Measurements from ENCODE around the gene RASEF. TPM values are rescaled to one million over a fixed set of nuclear protein-coding genes. Genes with fewer than 3 reads are reported as not detected.

Gene RASEF
- total RNA-seq, 2 donors from 2014 or later: 36.4 to 125 TPM

DNA sequence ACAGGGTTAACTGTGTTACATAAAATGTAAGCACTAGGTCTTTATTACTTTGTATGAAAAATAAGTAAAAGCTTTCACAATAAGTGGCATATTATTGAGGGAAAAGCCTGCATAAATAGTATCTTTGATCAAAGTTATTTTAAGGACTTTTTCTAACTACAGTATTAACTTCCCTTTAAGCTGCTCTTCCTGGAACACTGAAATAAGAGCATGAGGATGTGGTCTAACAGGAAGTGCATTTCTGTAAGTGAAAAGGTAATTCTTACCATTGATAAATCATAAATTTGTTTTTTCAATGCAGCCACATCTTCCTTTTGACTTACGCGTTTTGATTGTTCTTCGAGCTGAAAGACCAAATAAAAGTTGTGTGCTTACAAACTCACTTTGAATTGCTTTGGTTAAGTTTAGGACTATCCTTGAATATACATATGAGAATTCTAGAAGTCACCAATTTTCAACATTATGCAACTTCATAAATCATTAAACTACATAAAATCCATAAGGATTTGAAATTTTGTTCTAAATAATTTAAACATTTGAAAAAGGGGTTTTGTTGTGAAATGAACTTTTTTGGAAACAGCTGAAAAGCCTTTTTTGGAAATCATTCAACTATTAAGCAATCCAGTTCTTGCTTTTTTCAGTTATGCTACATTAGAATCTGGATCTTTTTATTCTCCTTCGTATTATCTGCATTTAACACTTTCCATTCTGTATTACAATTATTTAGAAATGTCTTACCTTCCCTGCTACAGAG, 50.6 kb downstream of the RASEF start:
- Histone ChIP-seq H3K4me3 (no peak overlapping the region), H3K36me3 (peaks cover 0 to 2% of the 10 kb centered on the region in 2 donors), H3K9me3 (no peaks in the 10 kb centered on the region), H3K27ac (no peak overlapping the region), H3K27me3 (replicated peaks; ENCODE audit: insufficient read depth) (no peaks in the 10 kb centered on the region), H3K4me1 (replicated peaks) (no peaks in the 10 kb centered on the region)
- TF ChIP-seq, protein P1, sequence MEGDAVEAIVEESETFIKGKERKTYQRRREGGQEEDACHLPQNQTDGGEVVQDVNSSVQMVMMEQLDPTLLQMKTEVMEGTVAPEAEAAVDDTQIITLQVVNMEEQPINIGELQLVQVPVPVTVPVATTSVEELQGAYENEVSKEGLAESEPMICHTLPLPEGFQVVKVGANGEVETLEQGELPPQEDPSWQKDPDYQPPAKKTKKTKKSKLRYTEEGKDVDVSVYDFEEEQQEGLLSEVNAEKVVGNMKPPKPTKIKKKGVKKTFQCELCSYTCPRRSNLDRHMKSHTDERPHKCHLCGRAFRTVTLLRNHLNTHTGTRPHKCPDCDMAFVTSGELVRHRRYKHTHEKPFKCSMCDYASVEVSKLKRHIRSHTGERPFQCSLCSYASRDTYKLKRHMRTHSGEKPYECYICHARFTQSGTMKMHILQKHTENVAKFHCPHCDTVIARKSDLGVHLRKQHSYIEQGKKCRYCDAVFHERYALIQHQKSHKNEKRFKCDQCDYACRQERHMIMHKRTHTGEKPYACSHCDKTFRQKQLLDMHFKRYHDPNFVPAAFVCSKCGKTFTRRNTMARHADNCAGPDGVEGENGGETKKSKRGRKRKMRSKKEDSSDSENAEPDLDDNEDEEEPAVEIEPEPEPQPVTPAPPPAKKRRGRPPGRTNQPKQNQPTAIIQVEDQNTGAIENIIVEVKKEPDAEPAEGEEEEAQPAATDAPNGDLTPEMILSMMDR (IDR thresholded peaks at IDR 0.05): no peak
- TF ChIP-seq POLR2AphosphoS5 (IDR thresholded peaks at IDR 0.05) (no peak), POLR2A (IDR thresholded peaks at IDR 0.05) (no peak)
- DNase-seq (ENCODE audit: low spot score): no peak
- 43% methylated on average over 4 of the region's 4 CpGs for WGBS
- intact Hi-C loops (cut with DNase I): no loop called here

DNA sequence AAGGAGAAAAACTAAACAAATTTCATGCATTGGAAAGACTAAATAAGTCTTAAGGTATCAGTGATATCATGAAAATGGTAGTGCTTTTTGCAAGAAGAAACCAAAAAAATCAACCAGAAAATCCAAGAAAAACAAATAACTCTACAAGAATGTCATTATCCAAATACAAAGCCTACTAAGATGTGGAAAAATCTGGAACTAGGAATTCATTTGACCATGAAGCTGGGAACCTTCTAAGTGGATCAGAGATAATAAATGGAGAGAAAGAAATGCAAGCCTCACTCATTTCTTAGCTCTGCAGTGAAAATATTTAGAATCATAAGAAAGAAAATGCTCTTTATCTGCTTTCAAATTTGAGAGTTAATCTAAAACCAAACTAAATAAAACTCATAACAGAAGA, 51.3 kb downstream of the RASEF start:
- Histone ChIP-seq H3K4me3 (no peak overlapping the region), H3K9me3 (no peaks in the 10 kb centered on the region), H3K27me3 (replicated peaks; ENCODE audit: insufficient read depth) (no peaks in the 10 kb centered on the region), H3K27ac (no peak overlapping the region), H3K36me3 (peaks cover 0 to 2% of the 10 kb centered on the region in 2 donors), H3K4me1 (replicated peaks) (no peaks in the 10 kb centered on the region)
- no peak for TF ChIP-seq POLR2A (IDR thresholded peaks at IDR 0.05)
- no peak for TF ChIP-seq POLR2AphosphoS5 (IDR thresholded peaks at IDR 0.05)
- TF ChIP-seq, protein P1 (IDR thresholded peaks at IDR 0.05): no peak
- intact Hi-C loops (cut with DNase I): no loop called here
- DNase-seq (ENCODE audit: low spot score): no peak

DNA sequence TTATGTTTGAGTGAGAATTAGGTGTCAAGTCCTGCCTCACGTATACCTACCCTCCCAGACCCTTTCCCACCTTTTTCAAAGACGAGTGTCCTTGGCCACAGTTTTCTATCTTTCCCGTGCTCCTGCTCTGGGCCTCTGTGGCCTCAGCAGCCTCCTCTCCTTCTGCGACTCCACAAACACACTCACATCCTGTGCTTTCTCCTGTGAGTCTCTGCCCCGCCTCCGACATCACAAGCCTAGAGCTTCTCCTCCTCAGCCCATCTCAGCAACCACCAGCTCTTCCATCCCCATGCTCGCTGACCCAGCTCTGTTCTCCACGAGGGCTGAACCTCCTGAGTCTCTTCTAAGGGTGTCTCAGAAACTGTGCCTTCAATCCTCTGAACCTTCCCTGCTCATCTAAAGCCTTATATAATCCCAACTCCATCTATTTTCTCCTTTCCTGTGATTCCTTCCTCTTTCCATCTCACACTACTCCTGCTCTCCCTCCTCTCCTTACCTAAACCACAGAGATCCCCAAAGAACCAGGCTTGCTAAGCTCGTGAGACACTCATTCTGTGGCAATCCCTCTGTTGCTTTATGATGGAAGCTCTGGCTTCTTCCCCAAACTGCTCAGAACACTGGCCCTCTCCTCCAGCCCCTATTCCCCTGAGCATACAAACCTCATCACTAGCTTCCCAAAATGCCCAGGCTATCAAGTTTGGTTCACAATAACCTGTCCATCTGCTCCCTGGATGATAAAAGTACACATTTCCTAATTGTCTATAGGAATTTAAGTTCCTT, 55.2 kb downstream of the RASEF start:
- Histone ChIP-seq H3K4me1 (replicated peaks) (no peaks in the 10 kb centered on the region), H3K9me3 (no peaks in the 10 kb centered on the region), H3K27me3 (replicated peaks; ENCODE audit: insufficient read depth) (no peaks in the 10 kb centered on the region), H3K27ac (no peak overlapping the region), H3K36me3 (no peaks in the 10 kb centered on the region), H3K4me3 (no peak overlapping the region)
- intact Hi-C loops (cut with DNase I): no loop called here
- no peak for TF ChIP-seq POLR2AphosphoS5 (IDR thresholded peaks at IDR 0.05)
- no peak for TF ChIP-seq POLR2A (IDR thresholded peaks at IDR 0.05)
- TF ChIP-seq, protein P1 (IDR thresholded peaks at IDR 0.05): no peak
- no peak for DNase-seq (ENCODE audit: low spot score)
- 92% methylated on average over 9 of the region's 9 CpGs for WGBS

DNA sequence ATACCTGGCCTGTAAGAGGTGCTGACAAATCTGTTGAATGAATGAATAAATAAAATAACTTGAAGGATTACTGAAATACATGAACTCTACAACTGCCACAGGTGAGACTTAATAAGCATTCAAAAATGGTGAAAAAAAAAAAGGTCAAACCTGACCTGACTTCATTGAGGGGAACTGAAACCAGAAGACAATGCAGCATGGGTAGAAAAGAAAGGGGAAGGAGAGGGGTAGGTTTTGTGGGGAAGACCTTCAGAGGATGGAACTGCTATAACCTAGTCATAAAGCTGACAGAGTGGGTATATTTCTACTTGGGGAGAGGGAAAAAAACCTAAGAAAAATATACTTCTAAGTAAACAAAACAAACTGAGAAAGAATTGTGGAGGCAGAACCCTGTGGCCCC, 56.6 kb downstream of the RASEF start:
- no peaks in the 10 kb centered on the region for H3K36me3 ChIP-seq
- H3K4me1 ChIP-seq (replicated peaks): no peaks in the 10 kb centered on the region
- no peak for DNase-seq (ENCODE audit: low spot score)
- H3K9me3 ChIP-seq: no peaks in the 10 kb centered on the region
- TF ChIP-seq, protein P1 (IDR thresholded peaks at IDR 0.05): no peak
- no peak for TF ChIP-seq POLR2AphosphoS5 (IDR thresholded peaks at IDR 0.05)
- no peak for TF ChIP-seq POLR2A (IDR thresholded peaks at IDR 0.05)
- no peaks in the 10 kb centered on the region for H3K27me3 ChIP-seq (replicated peaks; ENCODE audit: insufficient read depth)
- H3K27ac ChIP-seq: no peak overlapping the region
- no peak overlapping the region for H3K4me3 ChIP-seq
- intact Hi-C loops (cut with DNase I): no loop called here

Measured in prostate gland (tissue), 2 donors.